GM04504 (cell line): ENCODE results near the gene PSMD6.

Experiments used
- DNase-seq: peaks from one replicate; pipeline ENCODE4 v3.0.0-alpha.2; 2012; ENCODE audit warnings: low read depth

Gene PSMD6

GRCh38 chr3:64046592-64046991, 23.3 kb upstream of the PSMD6 start:
- DNase-seq, result no peak

- no peak for DNase-seq
Observed at GRCh38 chr3:64042952-64043351, 19.7 kb upstream of the PSMD6 start.

GRCh38 chr3:64039981-64040733, 16.9 kb upstream of the PSMD6 start:
- DNase-seq, result no peak

GRCh38 chr3:64039332-64039731, 16.0 kb upstream of the PSMD6 start:
- DNase-seq, result no peak

GRCh38 chr3:64038253-64038767, 15.0 kb upstream of the PSMD6 start:
- no peak for DNase-seq

GRCh38 chr3:64037084-64037483, 13.8 kb upstream of the PSMD6 start:
- DNase-seq, result no peak

- DNase-seq, result no peak
Observed at GRCh38 chr3:64033069-64033468, 9.8 kb upstream of the PSMD6 start.

GRCh38 chr3:64031540-64032508, 8.5 kb upstream of the PSMD6 start:
- no peak for DNase-seq

- DNase-seq, result peak; percentile 23
Observed at GRCh38 chr3:64030741-64031140, 7.4 kb upstream of the PSMD6 start.

GRCh38 chr3:64029287-64029686, 6.0 kb upstream of the PSMD6 start:
- no peak for DNase-seq

GRCh38 chr3:64028754-64029153, 5.5 kb upstream of the PSMD6 start:
- no peak for DNase-seq

GRCh38 chr3:64027658-64028057, 4.4 kb upstream of the PSMD6 start:
- DNase-seq, result no peak

GRCh38 chr3:64026346-64026745, 3.1 kb upstream of the PSMD6 start:
- no peak for DNase-seq

GRCh38 chr3:64023861-64024223, 548 bp upstream of the PSMD6 start:
- DNase-seq, result no peak

GRCh38 chr3:64022451-64023186, 675 bp downstream of the PSMD6 start:
- DNase-seq, result no peak

GRCh38 chr3:64021922-64022321, 1.4 kb downstream of the PSMD6 start:
- DNase-seq, result no peak

GRCh38 chr3:64019879-64020278, 3.4 kb downstream of the PSMD6 start:
- no peak for DNase-seq

GRCh38 chr3:64019271-64019670, 4.0 kb downstream of the PSMD6 start:
- no peak for DNase-seq

GRCh38 chr3:64016941-64017620, 6.2 kb downstream of the PSMD6 start:
- DNase-seq, result no peak

GRCh38 chr3:64011685-64012084, 11.6 kb downstream of the PSMD6 start:
- no peak for DNase-seq

- no peak for DNase-seq
Observed at GRCh38 chr3:64010199-64010598, 13.1 kb downstream of the PSMD6 start.

- no peak for DNase-seq
Observed at GRCh38 chr3:64009528-64009927, 13.8 kb downstream of the PSMD6 start.
